Mammary epithelial cell (primary cell): ENCODE measurements around the gene LRMDA.

ENCODE experiments used
- EZH2 ChIP-seq: IDR thresholded peaks from 2 replicates; pipeline ENCODE4 v1.6.1; 2012; ENCODE audit warnings: low read length, inconsistent platforms, borderline replicate concordance
- TF ChIP-seq, protein P1 (sequence below), 2 donors: IDR thresholded peaks in 1 of 2; conservative IDR thresholded peaks in 1 of 2; 2 replicates each; pipeline ENCODE4 v1.5.1; 2011 to 2012; ENCODE audit warnings: inconsistent platforms in 2 of 2, low read length in 2 of 2, mild to moderate bottlenecking in 2 of 2, control low read depth in 1 of 2, low read depth in 1 of 2; ENCODE audit not compliant: insufficient read depth in 1 of 2; ENCODE audit errors: extremely low read depth in 1 of 2

DNA sequence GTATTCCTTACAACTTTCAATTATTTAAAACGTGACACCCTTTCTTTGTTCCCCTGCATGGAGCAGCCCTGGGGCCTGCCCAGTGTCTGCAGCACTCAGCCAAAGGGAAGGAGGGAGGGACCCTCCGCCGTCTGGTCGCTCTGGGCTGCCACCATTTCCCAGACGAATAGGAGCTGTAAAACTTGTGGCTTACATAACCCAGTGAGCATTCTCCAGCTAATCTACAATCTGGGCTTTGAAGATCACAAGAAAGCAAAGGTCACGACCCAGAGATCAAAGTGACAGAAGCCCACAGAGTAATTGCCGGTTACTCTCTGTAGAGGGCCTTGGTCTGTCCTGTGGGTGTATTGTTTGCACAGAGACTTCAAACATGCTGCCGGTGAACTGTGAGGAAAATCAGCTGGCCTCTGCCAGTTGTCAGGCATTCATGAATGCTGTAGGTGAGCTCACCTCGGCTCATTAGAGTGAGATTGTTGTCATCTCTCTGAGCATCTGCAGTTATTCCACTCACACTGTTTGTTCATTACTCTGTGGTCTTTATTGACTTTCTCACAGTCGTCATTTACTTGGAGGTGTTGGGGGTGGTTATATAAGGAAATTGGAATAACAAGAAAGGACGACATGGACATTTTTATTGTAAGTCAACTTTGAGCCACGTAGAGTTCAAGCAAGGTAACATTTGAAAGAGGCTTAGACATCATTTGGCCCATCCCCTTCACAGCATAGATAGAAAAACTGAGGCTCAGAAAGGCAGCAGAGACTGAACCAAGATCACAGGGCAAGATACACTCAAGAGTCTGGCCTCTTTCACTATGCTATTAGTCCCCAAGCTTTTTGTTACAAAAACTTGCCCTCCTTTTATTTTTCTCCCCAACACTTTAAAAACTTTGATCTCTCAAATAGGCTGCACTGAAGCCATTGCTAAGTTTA lies 619.8 kb downstream of the LRMDA start:
- TF ChIP-seq, protein P1, sequence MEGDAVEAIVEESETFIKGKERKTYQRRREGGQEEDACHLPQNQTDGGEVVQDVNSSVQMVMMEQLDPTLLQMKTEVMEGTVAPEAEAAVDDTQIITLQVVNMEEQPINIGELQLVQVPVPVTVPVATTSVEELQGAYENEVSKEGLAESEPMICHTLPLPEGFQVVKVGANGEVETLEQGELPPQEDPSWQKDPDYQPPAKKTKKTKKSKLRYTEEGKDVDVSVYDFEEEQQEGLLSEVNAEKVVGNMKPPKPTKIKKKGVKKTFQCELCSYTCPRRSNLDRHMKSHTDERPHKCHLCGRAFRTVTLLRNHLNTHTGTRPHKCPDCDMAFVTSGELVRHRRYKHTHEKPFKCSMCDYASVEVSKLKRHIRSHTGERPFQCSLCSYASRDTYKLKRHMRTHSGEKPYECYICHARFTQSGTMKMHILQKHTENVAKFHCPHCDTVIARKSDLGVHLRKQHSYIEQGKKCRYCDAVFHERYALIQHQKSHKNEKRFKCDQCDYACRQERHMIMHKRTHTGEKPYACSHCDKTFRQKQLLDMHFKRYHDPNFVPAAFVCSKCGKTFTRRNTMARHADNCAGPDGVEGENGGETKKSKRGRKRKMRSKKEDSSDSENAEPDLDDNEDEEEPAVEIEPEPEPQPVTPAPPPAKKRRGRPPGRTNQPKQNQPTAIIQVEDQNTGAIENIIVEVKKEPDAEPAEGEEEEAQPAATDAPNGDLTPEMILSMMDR (conservative IDR thresholded peaks at IDR 0.05 in 1 of 2, IDR thresholded peaks at IDR 0.05 in 1 of 2; ENCODE audit: extremely low read depth in 1 of 2, insufficient read depth in 1 of 2, low read depth in 1 of 2, low read length in 2 of 2) = no peak
- no peak for TF ChIP-seq EZH2
